PC-3 (cell line): ENCODE results near the gene RGS11. TPM values are rescaled to one million over a fixed set of nuclear protein-coding genes. Genes with fewer than 3 reads are reported as not detected.

Experiments
- ATAC-seq: fragments of 200-7000 bp; cut with Tn5 transposase; 2 replicates; pipeline ENCODE4 v1.9.1; 2020; ENCODE audit warnings: mild to moderate bottlenecking, moderate library complexity
- BruUV-seq: library from RNA; stranded (reverse); fragments of 400-500 nt; replicated peaks from 2 replicates; lab custom pipeline; 2021; lab: Mats Ljungman, UMichigan
- CTCF ChIA-PET: fragments of 300-600 bp; sonication (Branson Sonifier 250); formaldehyde crosslinking; loops from one replicate; lab custom pipeline; 2022; ENCODE audit warnings: antibody characterized with exemption; lab: Charles Lee
- POLR2A ChIA-PET: fragments of 300-600 bp; sonication (Branson Sonifier 250); formaldehyde crosslinking; loops from one replicate; lab custom pipeline; 2022; ENCODE audit warnings: antibody characterized with exemption; ENCODE audit not compliant: unreplicated experiment; lab: Charles Lee
- DNase-seq: peaks from one replicate; pipeline ENCODE4 v3.0.0-alpha.2; 2015
- H2AFZ ChIP-seq: fragments of 300-600 bp; sonication (generic); 2 replicates; pipeline ENCODE4 v1.6.0; 2016; ENCODE audit warnings: antibody characterized with exemption, low read length
- H3F3A ChIP-seq: fragments of 300-600 bp; sonication (generic); one replicate; pipeline ENCODE4 v1.6.0; 2017; ENCODE audit warnings: antibody characterized with exemption, low read length, control low read depth, mild to moderate bottlenecking; ENCODE audit not compliant: unreplicated experiment
- H3K27ac ChIP-seq: fragments of 300-600 bp; sonication (generic); 2 replicates; pipeline ENCODE4 v1.5.1; 2016; ENCODE audit warnings: mild to moderate bottlenecking, low read length
- H3K27me3 ChIP-seq: fragments of 300-600 bp; sonication (generic); 2 replicates; pipeline ENCODE4 v1.6.1; 2016; ENCODE audit warnings: low read length, mixed read lengths
- H3K36me3 ChIP-seq: fragments of 300-600 bp; sonication (generic); 2 replicates; pipeline ENCODE4 v1.6.1; 2016; ENCODE audit warnings: low read depth, mixed run types, low read length, mixed read lengths
- H3K4me1 ChIP-seq: fragments of 300-600 bp; sonication (generic); 2 replicates; pipeline ENCODE4 v1.5.1; 2016; ENCODE audit warnings: low read length; ENCODE audit not compliant: insufficient read depth
- H3K4me2 ChIP-seq: fragments of 300-600 bp; sonication (generic); 2 replicates; pipeline ENCODE4 v1.6.0; 2016; ENCODE audit warnings: low read length
- H3K4me3 ChIP-seq: fragments of 300-600 bp; sonication (generic); 2 replicates; pipeline ENCODE4 v1.5.1; 2016; ENCODE audit warnings: mild to moderate bottlenecking, low read length, mixed read lengths
- H3K79me2 ChIP-seq: fragments of 300-600 bp; sonication (generic); 2 replicates; pipeline ENCODE4 v1.6.1; 2017; ENCODE audit warnings: low read length, mixed read lengths
- H3K9ac ChIP-seq: fragments of 300-600 bp; sonication (generic); 2 replicates; pipeline ENCODE4 v1.6.0; 2016; ENCODE audit warnings: mild to moderate bottlenecking, low read length
- H3K9me2 ChIP-seq: fragments of 300-600 bp; sonication (generic); replicated peaks from 2 replicates; pipeline ENCODE4 v1.6.1; 2016; ENCODE audit warnings: mixed run types, low read length, mixed read lengths
- H3K9me3 ChIP-seq: fragments of 300-600 bp; sonication (generic); 2 replicates; pipeline ENCODE4 v1.6.1; 2016; ENCODE audit warnings: low read length, mixed read lengths
- H4K20me1 ChIP-seq: fragments of 300-600 bp; sonication (generic); 2 replicates; pipeline ENCODE4 v1.6.1; 2016; ENCODE audit warnings: low read length, mixed read lengths
- EZH2 ChIP-seq: fragments of 300-600 bp; sonication (generic); IDR thresholded peaks from one replicate; pipeline ENCODE4 v1.6.1; 2017; ENCODE audit warnings: antibody characterized with exemption, mild to moderate bottlenecking, low read length; ENCODE audit not compliant: unreplicated experiment
- EZH2phosphoT487 ChIP-seq: fragments of 300-600 bp; sonication (generic); IDR thresholded peaks from 2 replicates; pipeline ENCODE4 v1.6.1; 2018; ENCODE audit warnings: mild to moderate bottlenecking, antibody characterized with exemption, low read length, borderline replicate concordance
- intact Hi-C: fragments of 100-400 bp; cut with micrococcal nuclease; formaldehyde crosslinking; loops from 2 replicates; pipeline ENCODE4 v1.9.0; 2023
- total RNA-seq: library from RNA; depleted of rRNA; stranded (reverse); fragments of >200 nt; gene quantifications from 2 replicates; pipeline ENCODE4 v1.2.3, GENCODE V29; 2014
- TF ChIP-seq, protein P1 (sequence below): fragments of 300-600 bp; sonication (generic); conservative IDR thresholded peaks from 2 replicates; pipeline ENCODE4 v1.5.1; 2017; ENCODE audit warnings: antibody characterized with exemption, low read depth, mild to moderate bottlenecking, low read length

The RGS11 gene
- total RNA-seq, 1 experiment from 2014 or later = 1.2 TPM

DNA sequence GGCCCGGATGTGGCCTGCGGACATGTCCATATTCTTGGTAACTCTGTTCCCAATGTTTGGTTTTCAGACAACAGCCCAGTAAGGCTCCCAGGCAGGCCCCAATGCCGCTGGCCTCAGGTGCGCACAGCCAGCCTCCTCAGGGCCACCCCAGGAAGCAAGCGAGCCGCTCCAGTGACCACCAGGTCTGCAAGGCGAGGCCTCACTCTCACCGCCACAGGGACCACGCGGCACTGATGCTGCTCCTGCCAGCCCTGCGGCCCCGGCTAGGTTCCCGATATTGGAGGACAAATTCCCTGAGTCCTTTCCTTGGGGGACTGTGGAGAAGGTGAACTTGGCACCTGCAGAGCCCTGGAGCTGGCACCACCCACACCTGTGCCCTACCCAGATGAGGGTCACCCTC, 26.2 kb upstream of the RGS11 start:
- H3K36me3 ChIP-seq = no peaks in the 10 kb centered on the region

DNA sequence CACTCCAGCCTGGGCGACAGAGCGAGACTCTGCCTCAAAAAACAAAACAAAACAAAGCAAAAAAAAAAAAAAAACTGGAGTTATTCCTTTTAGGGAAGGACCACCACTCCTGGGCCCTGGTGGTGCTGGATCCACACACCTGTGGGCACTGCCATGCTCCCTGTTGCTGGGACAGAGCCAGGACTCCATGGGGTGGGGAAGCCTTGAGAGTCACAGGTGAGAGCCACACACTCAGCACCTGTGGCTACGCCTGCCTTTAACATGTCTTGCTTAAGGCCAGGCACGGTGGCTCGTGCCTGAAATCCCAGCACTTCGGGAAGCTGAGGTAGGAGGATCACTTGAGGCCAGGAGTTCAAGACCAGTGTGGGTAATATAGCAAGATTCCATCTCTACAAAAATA, 25.5 kb upstream of the RGS11 start:
- Histone ChIP-seq H3K4me3 (no peak overlapping the region), H3K79me2 (no peaks in the 10 kb centered on the region), H3K4me1 (no peaks in the 10 kb centered on the region), H4K20me1 (no peaks in the 10 kb centered on the region), H3K9me3 (no peaks in the 10 kb centered on the region), H2AFZ (no peak overlapping the region), H3K27ac (no peak overlapping the region), H3K9ac (no peak overlapping the region), H3K27me3 (no peaks in the 10 kb centered on the region), H3K9me2 (no peaks in the 10 kb centered on the region), H3K36me3 (no peaks in the 10 kb centered on the region), H3K4me2 (no peak overlapping the region), H3F3A (no peaks in the 10 kb centered on the region)
- no peak for TF ChIP-seq EZH2phosphoT487
- TF ChIP-seq, protein P1, sequence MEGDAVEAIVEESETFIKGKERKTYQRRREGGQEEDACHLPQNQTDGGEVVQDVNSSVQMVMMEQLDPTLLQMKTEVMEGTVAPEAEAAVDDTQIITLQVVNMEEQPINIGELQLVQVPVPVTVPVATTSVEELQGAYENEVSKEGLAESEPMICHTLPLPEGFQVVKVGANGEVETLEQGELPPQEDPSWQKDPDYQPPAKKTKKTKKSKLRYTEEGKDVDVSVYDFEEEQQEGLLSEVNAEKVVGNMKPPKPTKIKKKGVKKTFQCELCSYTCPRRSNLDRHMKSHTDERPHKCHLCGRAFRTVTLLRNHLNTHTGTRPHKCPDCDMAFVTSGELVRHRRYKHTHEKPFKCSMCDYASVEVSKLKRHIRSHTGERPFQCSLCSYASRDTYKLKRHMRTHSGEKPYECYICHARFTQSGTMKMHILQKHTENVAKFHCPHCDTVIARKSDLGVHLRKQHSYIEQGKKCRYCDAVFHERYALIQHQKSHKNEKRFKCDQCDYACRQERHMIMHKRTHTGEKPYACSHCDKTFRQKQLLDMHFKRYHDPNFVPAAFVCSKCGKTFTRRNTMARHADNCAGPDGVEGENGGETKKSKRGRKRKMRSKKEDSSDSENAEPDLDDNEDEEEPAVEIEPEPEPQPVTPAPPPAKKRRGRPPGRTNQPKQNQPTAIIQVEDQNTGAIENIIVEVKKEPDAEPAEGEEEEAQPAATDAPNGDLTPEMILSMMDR = no peak
- no peak for TF ChIP-seq EZH2
- no TSS peak for BruUV-seq
- DNase-seq = no peak
- POLR2A ChIA-PET = no interaction called here
- no peak for ATAC-seq
- intact Hi-C loops = no loop called here
- CTCF ChIA-PET = no interaction called here

More for the DNA sequence above, 26.2 kb upstream of the RGS11 start:
- TF ChIP-seq EZH2 (no peak), EZH2phosphoT487 (no peak)
- TF ChIP-seq, protein P1 = no peak
- no peak overlapping the region for H3K27ac ChIP-seq
- DNase-seq = no peak
- H3K4me3 ChIP-seq = no peak overlapping the region
- no peak overlapping the region for H2AFZ ChIP-seq
- ATAC-seq = no peak
- H3F3A ChIP-seq = no peaks in the 10 kb centered on the region
- no peak overlapping the region for H3K4me2 ChIP-seq
- BruUV-seq = no TSS peak
- no peaks in the 10 kb centered on the region for H3K79me2 ChIP-seq
- H3K4me1 ChIP-seq = no peaks in the 10 kb centered on the region
- no peaks in the 10 kb centered on the region for H3K27me3 ChIP-seq
- intact Hi-C loops = no loop called here
- H3K9me3 ChIP-seq = no peaks in the 10 kb centered on the region
- H4K20me1 ChIP-seq = no peaks in the 10 kb centered on the region
- no peak overlapping the region for H3K9ac ChIP-seq
- H3K9me2 ChIP-seq = no peaks in the 10 kb centered on the region
- CTCF ChIA-PET = no interaction called here
- POLR2A ChIA-PET = no interaction called here

DNA sequence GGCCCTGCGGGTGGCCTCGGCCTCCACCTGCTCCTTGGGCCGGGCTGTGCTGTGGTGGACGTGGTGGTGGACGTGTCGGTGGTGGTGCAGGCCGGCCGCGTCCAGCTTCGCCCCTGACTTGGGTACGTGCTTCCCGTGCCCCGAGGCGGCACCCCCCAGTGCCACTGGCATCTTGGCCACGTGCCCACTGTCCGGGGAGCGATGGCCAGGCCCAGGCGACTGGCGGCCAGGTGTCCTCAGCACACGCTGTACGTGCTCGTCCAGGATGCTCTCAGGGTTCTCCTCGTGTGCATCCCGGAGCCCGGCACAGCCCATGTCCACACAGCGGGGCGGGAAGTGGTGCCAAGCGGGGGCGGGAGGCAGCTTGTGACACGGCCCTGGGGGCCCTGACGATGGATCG, 22.1 kb upstream of the RGS11 start:
- no TSS peak for BruUV-seq

More for the DNA sequence above, 22.1 kb upstream of the RGS11 start:
- Histone ChIP-seq H4K20me1 (no peaks in the 10 kb centered on the region), H2AFZ (no peak overlapping the region), H3K9me3 (no peaks in the 10 kb centered on the region), H3F3A (no peaks in the 10 kb centered on the region), H3K9me2 (no peaks in the 10 kb centered on the region), H3K9ac (no peak overlapping the region), H3K36me3 (no peaks in the 10 kb centered on the region), H3K4me2 (no peak overlapping the region), H3K27ac (no peak overlapping the region), H3K27me3 (no peaks in the 10 kb centered on the region), H3K79me2 (no peaks in the 10 kb centered on the region), H3K4me3 (no peak overlapping the region), H3K4me1 (no peaks in the 10 kb centered on the region)
- POLR2A ChIA-PET = no interaction called here
- intact Hi-C loops = no loop called here
- DNase-seq (no peak), ATAC-seq (no peak)
- TF ChIP-seq EZH2phosphoT487 (no peak), EZH2 (no peak)
- TF ChIP-seq, protein P1 = no peak
- CTCF ChIA-PET = no interaction called here
